ENCODE results near the gene IRX4.

GRCh38 chr5:1889321-1890065 lies 6.8 kb upstream of the IRX4 start:
- TF ChIP-seq CTCF (IDR thresholded peaks at IDR 0.05; ENCODE audit: extremely low read depth in 1 of 2, insufficient read depth in 1 of 2, low read depth in 1 of 2, low read length in 2 of 2), result no peak
- no peak for TF ChIP-seq POLR2AphosphoS5 (IDR thresholded peaks at IDR 0.05; ENCODE audit: insufficient read depth, low read depth, low read length)
- TF ChIP-seq MAX (IDR thresholded peaks at IDR 0.05; ENCODE audit: insufficient read depth, insufficient read length), result no peak
